Measurements from ENCODE around the gene PDS5B. TPM values are rescaled to one million over a fixed set of nuclear protein-coding genes. Genes with fewer than 3 reads are reported as not detected.

Gene PDS5B
- total and polyA plus RNA-seq, 2 of the 8 experiments (the other 6 are each of a cell fraction or from before 2014, with no cell fraction given), result 5.5 to 54.6 TPM

DNA sequence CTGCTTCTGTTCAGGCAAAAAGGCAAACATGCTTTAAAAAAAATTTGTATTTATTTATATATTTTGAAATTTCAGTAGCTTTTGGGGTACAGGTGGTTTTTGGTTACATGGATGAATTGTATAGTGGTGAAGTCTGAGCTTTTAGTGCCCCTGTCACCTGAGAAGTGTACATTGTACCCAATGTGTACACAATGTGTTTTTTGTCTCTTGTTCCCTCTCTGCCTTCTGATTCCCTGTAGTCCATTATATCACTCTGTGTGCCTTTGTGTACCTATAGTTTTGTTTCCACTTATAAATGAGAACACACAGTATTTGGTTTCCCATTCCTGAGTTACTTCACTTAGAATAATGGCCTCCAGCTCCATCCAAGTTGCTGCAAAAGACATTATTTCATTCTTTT is 77.4 kb downstream of the PDS5B start (continued):
- TF ChIP-seq, protein P1, sequence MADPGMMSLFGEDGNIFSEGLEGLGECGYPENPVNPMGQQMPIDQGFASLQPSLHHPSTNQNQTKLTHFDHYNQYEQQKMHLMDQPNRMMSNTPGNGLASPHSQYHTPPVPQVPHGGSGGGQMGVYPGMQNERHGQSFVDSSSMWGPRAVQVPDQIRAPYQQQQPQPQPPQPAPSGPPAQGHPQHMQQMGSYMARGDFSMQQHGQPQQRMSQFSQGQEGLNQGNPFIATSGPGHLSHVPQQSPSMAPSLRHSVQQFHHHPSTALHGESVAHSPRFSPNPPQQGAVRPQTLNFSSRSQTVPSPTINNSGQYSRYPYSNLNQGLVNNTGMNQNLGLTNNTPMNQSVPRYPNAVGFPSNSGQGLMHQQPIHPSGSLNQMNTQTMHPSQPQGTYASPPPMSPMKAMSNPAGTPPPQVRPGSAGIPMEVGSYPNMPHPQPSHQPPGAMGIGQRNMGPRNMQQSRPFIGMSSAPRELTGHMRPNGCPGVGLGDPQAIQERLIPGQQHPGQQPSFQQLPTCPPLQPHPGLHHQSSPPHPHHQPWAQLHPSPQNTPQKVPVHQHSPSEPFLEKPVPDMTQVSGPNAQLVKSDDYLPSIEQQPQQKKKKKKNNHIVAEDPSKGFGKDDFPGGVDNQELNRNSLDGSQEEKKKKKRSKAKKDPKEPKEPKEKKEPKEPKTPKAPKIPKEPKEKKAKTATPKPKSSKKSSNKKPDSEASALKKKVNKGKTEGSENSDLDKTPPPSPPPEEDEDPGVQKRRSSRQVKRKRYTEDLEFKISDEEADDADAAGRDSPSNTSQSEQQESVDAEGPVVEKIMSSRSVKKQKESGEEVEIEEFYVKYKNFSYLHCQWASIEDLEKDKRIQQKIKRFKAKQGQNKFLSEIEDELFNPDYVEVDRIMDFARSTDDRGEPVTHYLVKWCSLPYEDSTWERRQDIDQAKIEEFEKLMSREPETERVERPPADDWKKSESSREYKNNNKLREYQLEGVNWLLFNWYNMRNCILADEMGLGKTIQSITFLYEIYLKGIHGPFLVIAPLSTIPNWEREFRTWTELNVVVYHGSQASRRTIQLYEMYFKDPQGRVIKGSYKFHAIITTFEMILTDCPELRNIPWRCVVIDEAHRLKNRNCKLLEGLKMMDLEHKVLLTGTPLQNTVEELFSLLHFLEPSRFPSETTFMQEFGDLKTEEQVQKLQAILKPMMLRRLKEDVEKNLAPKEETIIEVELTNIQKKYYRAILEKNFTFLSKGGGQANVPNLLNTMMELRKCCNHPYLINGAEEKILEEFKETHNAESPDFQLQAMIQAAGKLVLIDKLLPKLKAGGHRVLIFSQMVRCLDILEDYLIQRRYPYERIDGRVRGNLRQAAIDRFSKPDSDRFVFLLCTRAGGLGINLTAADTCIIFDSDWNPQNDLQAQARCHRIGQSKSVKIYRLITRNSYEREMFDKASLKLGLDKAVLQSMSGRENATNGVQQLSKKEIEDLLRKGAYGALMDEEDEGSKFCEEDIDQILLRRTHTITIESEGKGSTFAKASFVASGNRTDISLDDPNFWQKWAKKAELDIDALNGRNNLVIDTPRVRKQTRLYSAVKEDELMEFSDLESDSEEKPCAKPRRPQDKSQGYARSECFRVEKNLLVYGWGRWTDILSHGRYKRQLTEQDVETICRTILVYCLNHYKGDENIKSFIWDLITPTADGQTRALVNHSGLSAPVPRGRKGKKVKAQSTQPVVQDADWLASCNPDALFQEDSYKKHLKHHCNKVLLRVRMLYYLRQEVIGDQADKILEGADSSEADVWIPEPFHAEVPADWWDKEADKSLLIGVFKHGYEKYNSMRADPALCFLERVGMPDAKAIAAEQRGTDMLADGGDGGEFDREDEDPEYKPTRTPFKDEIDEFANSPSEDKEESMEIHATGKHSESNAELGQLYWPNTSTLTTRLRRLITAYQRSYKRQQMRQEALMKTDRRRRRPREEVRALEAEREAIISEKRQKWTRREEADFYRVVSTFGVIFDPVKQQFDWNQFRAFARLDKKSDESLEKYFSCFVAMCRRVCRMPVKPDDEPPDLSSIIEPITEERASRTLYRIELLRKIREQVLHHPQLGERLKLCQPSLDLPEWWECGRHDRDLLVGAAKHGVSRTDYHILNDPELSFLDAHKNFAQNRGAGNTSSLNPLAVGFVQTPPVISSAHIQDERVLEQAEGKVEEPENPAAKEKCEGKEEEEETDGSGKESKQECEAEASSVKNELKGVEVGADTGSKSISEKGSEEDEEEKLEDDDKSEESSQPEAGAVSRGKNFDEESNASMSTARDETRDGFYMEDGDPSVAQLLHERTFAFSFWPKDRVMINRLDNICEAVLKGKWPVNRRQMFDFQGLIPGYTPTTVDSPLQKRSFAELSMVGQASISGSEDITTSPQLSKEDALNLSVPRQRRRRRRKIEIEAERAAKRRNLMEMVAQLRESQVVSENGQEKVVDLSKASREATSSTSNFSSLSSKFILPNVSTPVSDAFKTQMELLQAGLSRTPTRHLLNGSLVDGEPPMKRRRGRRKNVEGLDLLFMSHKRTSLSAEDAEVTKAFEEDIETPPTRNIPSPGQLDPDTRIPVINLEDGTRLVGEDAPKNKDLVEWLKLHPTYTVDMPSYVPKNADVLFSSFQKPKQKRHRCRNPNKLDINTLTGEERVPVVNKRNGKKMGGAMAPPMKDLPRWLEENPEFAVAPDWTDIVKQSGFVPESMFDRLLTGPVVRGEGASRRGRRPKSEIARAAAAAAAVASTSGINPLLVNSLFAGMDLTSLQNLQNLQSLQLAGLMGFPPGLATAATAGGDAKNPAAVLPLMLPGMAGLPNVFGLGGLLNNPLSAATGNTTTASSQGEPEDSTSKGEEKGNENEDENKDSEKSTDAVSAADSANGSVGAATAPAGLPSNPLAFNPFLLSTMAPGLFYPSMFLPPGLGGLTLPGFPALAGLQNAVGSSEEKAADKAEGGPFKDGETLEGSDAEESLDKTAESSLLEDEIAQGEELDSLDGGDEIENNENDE (IDR thresholded peaks at IDR 0.05; ENCODE audit: insufficient replicate concordance, low read length), result no peak
- TF ChIP-seq SUZ12 (IDR thresholded peaks at IDR 0.05; ENCODE audit: low read length) (no peak), SIX5 (IDR thresholded peaks at IDR 0.05; ENCODE audit: low read depth, low read length) (no peak), CHD1 (IDR thresholded peaks at IDR 0.05; ENCODE audit: low read depth, low read length) (no peak), RXRA (IDR thresholded peaks at IDR 0.05; ENCODE audit: insufficient read depth, low read depth, low read length) (no peak), SP1 (IDR thresholded peaks at IDR 0.05; ENCODE audit: low read depth, low read length) (no peak), CREB1 (IDR thresholded peaks at IDR 0.05) (no peak), EZH2 (IDR thresholded peaks at IDR 0.05; ENCODE audit: low read depth, low read length, severe bottlenecking) (no peak), BCL11A (IDR thresholded peaks at IDR 0.05; ENCODE audit: low read depth in 2 of 2, low read length in 2 of 2) (no peak), BACH1 (IDR thresholded peaks at IDR 0.05; ENCODE audit: low read length) (no peak), TAF7 (optimal IDR thresholded peaks at IDR 0.05; ENCODE audit: borderline replicate concordance, low read depth, low read length) (no peak)

Data from H1 (cell line).